SK-N-SH treated with all-trans-retinoic acid at 6 μM for 48 hours (cell line): ENCODE results near the gene GDF2.

Experiments
- ATAC-seq: fragments of 200-7000 bp; cut with Tn5 transposase; 3 replicates; pipeline ENCODE4 v1.9.1; 2020; ENCODE audit warnings: mild to moderate bottlenecking, moderate library complexity
- ARNTL ChIP-seq: fragments of 450-650 bp; formaldehyde crosslinking; IDR thresholded peaks from 2 replicates; pipeline ENCODE4 v1.5.0; 2020; ENCODE audit warnings: low read depth, mild to moderate bottlenecking, moderate library complexity, borderline replicate concordance
- BACH2 ChIP-seq: fragments of 250-450 bp; sonication (Bioruptor Pico); IDR thresholded peaks from 2 replicates; pipeline ENCODE4 v1.9.0; 2021; ENCODE audit warnings: mild to moderate bottlenecking, borderline replicate concordance
- ESRRG ChIP-seq: fragments of 250-450 bp; sonication (Bioruptor Pico); IDR thresholded peaks from 2 replicates; pipeline ENCODE4 v1.6.1; 2021; ENCODE audit warnings: mild to moderate bottlenecking
- GLIS3 ChIP-seq: fragments of 250-450 bp; sonication (Bioruptor Pico); IDR thresholded peaks from 2 replicates; pipeline ENCODE4 v1.5.0; 2020; ENCODE audit warnings: mild to moderate bottlenecking, moderate library complexity
- ISL1 ChIP-seq: fragments of 250-450 bp; sonication (Bioruptor Pico); IDR thresholded peaks from 2 replicates; pipeline ENCODE4 v2.1.2; 2022; ENCODE audit warnings: mild to moderate bottlenecking, moderate library complexity
- OSR1 ChIP-seq: fragments of 250-450 bp; sonication (Bioruptor Pico); IDR thresholded peaks from 2 replicates; pipeline ENCODE4 v1.8.0; 2022; ENCODE audit warnings: moderate library complexity, mild to moderate bottlenecking, inconsistent platforms
- PPARA ChIP-seq: fragments of 250-450 bp; sonication (Bioruptor Pico); IDR thresholded peaks from 2 replicates; pipeline ENCODE4 v1.5.0; 2020; ENCODE audit warnings: mild to moderate bottlenecking, borderline replicate concordance
- RARB ChIP-seq: fragments of 250-450 bp; sonication (Bioruptor Pico); IDR thresholded peaks from 2 replicates; pipeline ENCODE4 v1.8.0; 2021; ENCODE audit warnings: mild to moderate bottlenecking, moderate library complexity
- SNAI2 ChIP-seq: fragments of 250-450 bp; sonication (Bioruptor Pico); IDR thresholded peaks from 2 replicates; pipeline ENCODE4 v1.5.0; 2020; ENCODE audit warnings: mild to moderate bottlenecking, moderate library complexity
- TCF4 ChIP-seq: fragments of 250-450 bp; sonication (Bioruptor Pico); IDR thresholded peaks from 2 replicates; pipeline ENCODE4 v1.8.0; 2021; ENCODE audit warnings: mild to moderate bottlenecking, moderate library complexity, borderline replicate concordance
- TOX ChIP-seq: fragments of 250-450 bp; sonication (Bioruptor Pico); IDR thresholded peaks from 2 replicates; pipeline ENCODE4 v1.8.0; 2021; ENCODE audit warnings: mild to moderate bottlenecking, moderate library complexity, borderline replicate concordance
- ZC3H10 ChIP-seq: fragments of 250-450 bp; sonication (Bioruptor Pico); IDR thresholded peaks from 2 replicates; pipeline ENCODE4 v1.5.1; 2021; ENCODE audit warnings: mild to moderate bottlenecking, moderate library complexity
- ZFP30 ChIP-seq: fragments of 450-650 bp; formaldehyde crosslinking; IDR thresholded peaks from 2 replicates; pipeline ENCODE4 v1.5.0; 2022; ENCODE audit warnings: mild to moderate bottlenecking, moderate library complexity
- ZNF565 ChIP-seq: fragments of 450-650 bp; formaldehyde crosslinking; conservative IDR thresholded peaks from 2 replicates; pipeline ENCODE4 v1.5.0; 2020; ENCODE audit warnings: low read depth, mild to moderate bottlenecking, moderate library complexity
- TF ChIP-seq, protein P1 (sequence below): fragments of 250-450 bp; sonication (Bioruptor Pico); IDR thresholded peaks from 2 replicates; pipeline ENCODE4 v1.5.1; 2020; ENCODE audit warnings: low read depth, mild to moderate bottlenecking, moderate library complexity
- TF ChIP-seq, protein P2 (sequence below): fragments of 250-450 bp; sonication (Bioruptor Pico); IDR thresholded peaks from 2 replicates; pipeline ENCODE4 v1.8.0; 2021; ENCODE audit warnings: low read depth, mild to moderate bottlenecking, moderate library complexity, borderline replicate concordance
- TF ChIP-seq, protein P3 (sequence below): fragments of 250-450 bp; sonication (Bioruptor Pico); IDR thresholded peaks from 2 replicates; pipeline ENCODE4 v1.5.1; 2021; ENCODE audit warnings: mild to moderate bottlenecking, moderate library complexity
- TF ChIP-seq, protein P4 (sequence below): fragments of 250-450 bp; sonication (Bioruptor Pico); IDR thresholded peaks from 2 replicates; pipeline ENCODE4 v1.5.0; 2020; ENCODE audit warnings: mild to moderate bottlenecking, moderate library complexity
- TF ChIP-seq, protein P5 (sequence below): fragments of 250-450 bp; sonication (Bioruptor Pico); IDR thresholded peaks from 2 replicates; pipeline ENCODE4 v1.8.0; 2020; ENCODE audit warnings: mild to moderate bottlenecking, moderate library complexity, borderline replicate concordance

The GDF2 gene

DNA sequence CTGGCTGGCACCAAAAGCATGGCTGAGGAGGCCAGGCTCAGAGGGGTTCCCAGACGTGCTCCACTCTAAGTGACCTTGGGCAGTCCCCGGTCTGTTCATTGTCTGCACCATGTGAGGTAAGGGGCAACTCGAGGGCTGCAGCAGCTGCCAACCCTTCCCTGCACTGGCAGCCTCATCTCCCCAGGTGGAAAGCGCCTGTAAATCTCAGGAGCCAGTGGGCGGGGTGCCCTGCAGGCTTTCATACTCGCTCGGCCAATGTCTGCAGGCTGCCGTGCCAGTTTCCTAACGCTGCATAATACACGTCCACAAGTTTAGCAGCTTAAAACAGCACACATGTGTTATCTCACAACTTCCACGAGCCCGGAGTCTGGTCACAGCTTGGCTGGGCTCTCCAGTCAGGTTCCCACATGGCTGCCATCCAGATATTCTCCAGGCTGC lies 34.9 kb upstream of the GDF2 start:
- no peak for ATAC-seq
- TF ChIP-seq TCF4 (no peak), SNAI2 (CRISPR knock-in tag) (no peak), PPARA (no peak), ESRRG (no peak), ZNF565 (CRISPR knock-in tag) (no peak)

DNA sequence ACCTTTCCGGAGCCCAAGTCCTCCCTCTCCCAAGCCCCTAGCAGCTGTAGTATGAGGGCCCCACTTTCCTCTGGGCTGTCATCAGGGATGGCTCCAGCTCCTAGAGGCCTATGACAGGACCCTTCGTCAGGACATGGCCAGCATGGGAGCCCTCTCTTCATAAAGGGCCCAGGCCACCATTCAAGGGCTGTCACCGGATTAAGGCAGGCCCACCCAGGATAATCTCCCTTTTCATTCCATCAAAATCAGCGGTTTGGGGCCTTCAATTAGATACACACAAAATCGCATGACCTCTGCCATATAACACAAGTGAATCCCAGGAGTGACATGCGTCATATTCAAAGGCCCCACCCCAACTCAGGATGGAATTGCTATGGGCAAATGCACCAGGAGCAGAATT lies 34.4 kb upstream of the GDF2 start:
- TF ChIP-seq, protein P1, sequence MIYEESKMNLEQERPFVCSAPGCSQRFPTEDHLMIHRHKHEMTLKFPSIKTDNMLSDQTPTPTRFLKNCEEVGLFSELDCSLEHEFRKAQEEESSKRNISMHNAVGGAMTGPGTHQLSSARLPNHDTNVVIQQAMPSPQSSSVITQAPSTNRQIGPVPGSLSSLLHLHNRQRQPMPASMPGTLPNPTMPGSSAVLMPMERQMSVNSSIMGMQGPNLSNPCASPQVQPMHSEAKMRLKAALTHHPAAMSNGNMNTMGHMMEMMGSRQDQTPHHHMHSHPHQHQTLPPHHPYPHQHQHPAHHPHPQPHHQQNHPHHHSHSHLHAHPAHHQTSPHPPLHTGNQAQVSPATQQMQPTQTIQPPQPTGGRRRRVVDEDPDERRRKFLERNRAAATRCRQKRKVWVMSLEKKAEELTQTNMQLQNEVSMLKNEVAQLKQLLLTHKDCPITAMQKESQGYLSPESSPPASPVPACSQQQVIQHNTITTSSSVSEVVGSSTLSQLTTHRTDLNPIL (CRISPR knock-in tag): no peak
- TF ChIP-seq ZC3H10: no peak
- TF ChIP-seq, protein P2, sequence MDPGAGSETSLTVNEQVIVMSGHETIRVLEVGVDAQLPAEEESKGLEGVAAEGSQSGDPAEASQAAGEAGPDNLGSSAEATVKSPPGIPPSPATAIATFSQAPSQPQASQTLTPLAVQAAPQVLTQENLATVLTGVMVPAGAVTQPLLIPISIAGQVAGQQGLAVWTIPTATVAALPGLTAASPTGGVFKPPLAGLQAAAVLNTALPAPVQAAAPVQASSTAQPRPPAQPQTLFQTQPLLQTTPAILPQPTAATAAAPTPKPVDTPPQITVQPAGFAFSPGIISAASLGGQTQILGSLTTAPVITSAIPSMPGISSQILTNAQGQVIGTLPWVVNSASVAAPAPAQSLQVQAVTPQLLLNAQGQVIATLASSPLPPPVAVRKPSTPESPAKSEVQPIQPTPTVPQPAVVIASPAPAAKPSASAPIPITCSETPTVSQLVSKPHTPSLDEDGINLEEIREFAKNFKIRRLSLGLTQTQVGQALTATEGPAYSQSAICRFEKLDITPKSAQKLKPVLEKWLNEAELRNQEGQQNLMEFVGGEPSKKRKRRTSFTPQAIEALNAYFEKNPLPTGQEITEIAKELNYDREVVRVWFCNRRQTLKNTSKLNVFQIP (CRISPR knock-in tag): no peak
- no peak for TF ChIP-seq GLIS3
- TF ChIP-seq, protein P3, sequence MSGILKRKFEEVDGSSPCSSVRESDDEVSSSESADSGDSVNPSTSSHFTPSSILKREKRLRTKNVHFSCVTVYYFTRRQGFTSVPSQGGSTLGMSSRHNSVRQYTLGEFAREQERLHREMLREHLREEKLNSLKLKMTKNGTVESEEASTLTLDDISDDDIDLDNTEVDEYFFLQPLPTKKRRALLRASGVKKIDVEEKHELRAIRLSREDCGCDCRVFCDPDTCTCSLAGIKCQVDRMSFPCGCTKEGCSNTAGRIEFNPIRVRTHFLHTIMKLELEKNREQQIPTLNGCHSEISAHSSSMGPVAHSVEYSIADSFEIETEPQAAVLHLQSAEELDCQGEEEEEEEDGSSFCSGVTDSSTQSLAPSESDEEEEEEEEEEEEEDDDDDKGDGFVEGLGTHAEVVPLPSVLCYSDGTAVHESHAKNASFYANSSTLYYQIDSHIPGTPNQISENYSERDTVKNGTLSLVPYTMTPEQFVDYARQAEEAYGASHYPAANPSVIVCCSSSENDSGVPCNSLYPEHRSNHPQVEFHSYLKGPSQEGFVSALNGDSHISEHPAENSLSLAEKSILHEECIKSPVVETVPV: no peak
- no peak for ATAC-seq

DNA sequence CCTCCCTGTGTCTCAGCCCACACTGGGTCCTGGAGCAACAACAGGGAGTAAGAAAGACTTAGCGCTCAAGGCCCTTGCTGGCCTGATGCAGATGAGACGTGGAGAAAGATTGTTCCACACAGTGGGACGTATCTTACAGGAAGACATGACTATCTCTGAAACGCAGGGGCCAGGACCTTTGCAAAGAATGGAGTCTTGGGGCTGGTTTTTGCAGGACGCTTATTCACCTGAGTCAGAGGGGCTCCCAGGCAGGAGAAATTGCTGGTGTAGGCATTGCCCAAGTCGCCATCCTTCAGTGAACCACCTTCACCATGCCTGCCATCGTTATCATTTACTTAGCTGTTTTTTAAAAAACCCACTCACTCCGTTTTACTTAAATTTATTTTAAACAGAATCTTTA lies 34.0 kb upstream of the GDF2 start:
- TF ChIP-seq SNAI2 (CRISPR knock-in tag) (no peak), ARNTL (CRISPR knock-in tag) (no peak)
- no peak for ATAC-seq

DNA sequence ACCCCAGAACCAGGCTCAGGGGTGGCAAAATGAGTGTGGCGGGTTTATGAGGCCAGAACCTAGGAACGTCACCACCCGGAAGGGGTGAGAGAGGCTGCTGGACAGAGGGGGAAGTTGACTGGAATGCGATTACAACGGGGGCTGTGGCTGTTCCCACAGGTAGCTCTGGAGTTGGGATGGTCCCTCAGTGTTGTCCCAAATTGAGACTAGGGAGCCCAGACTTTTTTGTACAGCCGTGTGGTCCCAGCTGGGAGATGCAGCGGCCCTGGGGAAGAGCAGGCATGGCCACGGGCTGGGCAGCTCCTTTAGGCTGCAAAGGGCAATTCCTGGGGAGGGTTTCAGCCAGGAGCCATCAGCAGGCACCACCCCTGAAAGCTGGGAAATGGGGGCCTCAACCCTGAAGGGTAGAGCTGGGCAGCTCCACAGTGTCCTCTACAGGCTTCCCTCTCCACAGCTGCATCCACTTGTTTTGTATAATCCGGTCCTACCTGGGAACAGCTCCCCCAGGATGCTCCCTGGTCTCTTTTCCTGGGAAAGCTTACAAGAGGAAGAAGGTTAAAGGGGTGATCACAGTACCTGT lies 33.2 kb upstream of the GDF2 start:
- TF ChIP-seq, protein P1 (CRISPR knock-in tag): no peak
- TF ChIP-seq ZC3H10 (no peak), GLIS3 (no peak), ISL1 (CRISPR knock-in tag) (no peak), OSR1 (CRISPR knock-in tag) (no peak), RARB (CRISPR knock-in tag) (no peak), TCF4 (no peak), PPARA (no peak), BACH2 (CRISPR knock-in tag) (no peak), ESRRG (no peak), ZFP30 (CRISPR knock-in tag) (no peak), TOX (no peak)
- TF ChIP-seq, protein P4, sequence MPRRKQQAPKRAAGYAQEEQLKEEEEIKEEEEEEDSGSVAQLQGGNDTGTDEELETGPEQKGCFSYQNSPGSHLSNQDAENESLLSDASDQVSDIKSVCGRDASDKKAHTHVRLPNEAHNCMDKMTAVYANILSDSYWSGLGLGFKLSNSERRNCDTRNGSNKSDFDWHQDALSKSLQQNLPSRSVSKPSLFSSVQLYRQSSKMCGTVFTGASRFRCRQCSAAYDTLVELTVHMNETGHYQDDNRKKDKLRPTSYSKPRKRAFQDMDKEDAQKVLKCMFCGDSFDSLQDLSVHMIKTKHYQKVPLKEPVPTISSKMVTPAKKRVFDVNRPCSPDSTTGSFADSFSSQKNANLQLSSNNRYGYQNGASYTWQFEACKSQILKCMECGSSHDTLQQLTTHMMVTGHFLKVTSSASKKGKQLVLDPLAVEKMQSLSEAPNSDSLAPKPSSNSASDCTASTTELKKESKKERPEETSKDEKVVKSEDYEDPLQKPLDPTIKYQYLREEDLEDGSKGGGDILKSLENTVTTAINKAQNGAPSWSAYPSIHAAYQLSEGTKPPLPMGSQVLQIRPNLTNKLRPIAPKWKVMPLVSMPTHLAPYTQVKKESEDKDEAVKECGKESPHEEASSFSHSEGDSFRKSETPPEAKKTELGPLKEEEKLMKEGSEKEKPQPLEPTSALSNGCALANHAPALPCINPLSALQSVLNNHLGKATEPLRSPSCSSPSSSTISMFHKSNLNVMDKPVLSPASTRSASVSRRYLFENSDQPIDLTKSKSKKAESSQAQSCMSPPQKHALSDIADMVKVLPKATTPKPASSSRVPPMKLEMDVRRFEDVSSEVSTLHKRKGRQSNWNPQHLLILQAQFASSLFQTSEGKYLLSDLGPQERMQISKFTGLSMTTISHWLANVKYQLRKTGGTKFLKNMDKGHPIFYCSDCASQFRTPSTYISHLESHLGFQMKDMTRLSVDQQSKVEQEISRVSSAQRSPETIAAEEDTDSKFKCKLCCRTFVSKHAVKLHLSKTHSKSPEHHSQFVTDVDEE: no peak
- TF ChIP-seq, protein P5, sequence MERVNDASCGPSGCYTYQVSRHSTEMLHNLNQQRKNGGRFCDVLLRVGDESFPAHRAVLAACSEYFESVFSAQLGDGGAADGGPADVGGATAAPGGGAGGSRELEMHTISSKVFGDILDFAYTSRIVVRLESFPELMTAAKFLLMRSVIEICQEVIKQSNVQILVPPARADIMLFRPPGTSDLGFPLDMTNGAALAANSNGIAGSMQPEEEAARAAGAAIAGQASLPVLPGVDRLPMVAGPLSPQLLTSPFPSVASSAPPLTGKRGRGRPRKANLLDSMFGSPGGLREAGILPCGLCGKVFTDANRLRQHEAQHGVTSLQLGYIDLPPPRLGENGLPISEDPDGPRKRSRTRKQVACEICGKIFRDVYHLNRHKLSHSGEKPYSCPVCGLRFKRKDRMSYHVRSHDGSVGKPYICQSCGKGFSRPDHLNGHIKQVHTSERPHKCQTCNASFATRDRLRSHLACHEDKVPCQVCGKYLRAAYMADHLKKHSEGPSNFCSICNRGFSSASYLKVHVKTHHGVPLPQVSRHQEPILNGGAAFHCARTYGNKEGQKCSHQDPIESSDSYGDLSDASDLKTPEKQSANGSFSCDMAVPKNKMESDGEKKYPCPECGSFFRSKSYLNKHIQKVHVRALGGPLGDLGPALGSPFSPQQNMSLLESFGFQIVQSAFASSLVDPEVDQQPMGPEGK (CRISPR knock-in tag): no peak
- TF ChIP-seq, protein P3: no peak
- no peak for ATAC-seq
